Activated CD4-positive, alpha-beta memory T cell treated with anti-CD3 and anti-CD28 coated beads, Interleukin-2, amount 10 ng/mL, durations not matched to agents 7 days and 5 days (primary cell): ENCODE results near the gene CRADD. TPM values are rescaled to one million over a fixed set of nuclear protein-coding genes. Genes with fewer than 3 reads are reported as not detected.

ENCODE experiments used
- CTCF ChIA-PET: fragments of 350-600 bp; sonication (Branson Sonifier 250); formaldehyde crosslinking; loops from one replicate; lab custom pipeline; 2021; ENCODE audit warnings: antibody characterized with exemption, inconsistent platforms; lab: Charles Lee
- POLR2A ChIA-PET: fragments of 350-600 bp; sonication (Branson Sonifier 250); formaldehyde crosslinking; loops from one replicate; lab custom pipeline; 2021; ENCODE audit warnings: antibody characterized with exemption; lab: Charles Lee
- DNase-seq: peaks from one replicate; pipeline ENCODE4 v3.0.0-alpha.2; 2020
- H3K27ac Mint-ChIP-seq: one replicate; pipeline ENCODE4 v1.8.0; 2021; ENCODE audit warnings: mild to moderate bottlenecking, mixed read lengths
- H3K27me3 Mint-ChIP-seq: one replicate; pipeline ENCODE4 v1.8.0; 2021; ENCODE audit warnings: mixed read lengths
- H3K36me3 Mint-ChIP-seq: one replicate; pipeline ENCODE4 v1.8.0; 2021; ENCODE audit warnings: low read depth, mixed read lengths
- H3K4me1 Mint-ChIP-seq: one replicate; pipeline ENCODE4 v1.8.0; 2021; ENCODE audit warnings: mixed read lengths
- H3K4me3 Mint-ChIP-seq: one replicate; pipeline ENCODE4 v1.8.0; 2021; ENCODE audit warnings: mild to moderate bottlenecking, mixed read lengths
- H3K9me3 Mint-ChIP-seq: one replicate; pipeline ENCODE4 v1.8.0; 2021; ENCODE audit warnings: mixed read lengths
- total RNA-seq, 2 experiments: library from RNA; stranded (reverse); gene quantifications; one replicate each; pipeline ENCODE4 v1.2.3, GENCODE V29; 2021

CRADD gene
- total RNA-seq, 2 experiments from 2014 or later, result 12.7 to 14.1 TPM

GRCh38 chr12:93839064-93839463 is 161.9 kb downstream of the CRADD start:
- no peaks in the 10 kb centered on the region for H3K27me3 Mint-ChIP-seq
- no peak overlapping the region for H3K27ac Mint-ChIP-seq
- no peaks in the 10 kb centered on the region for H3K9me3 Mint-ChIP-seq
- H3K4me3 Mint-ChIP-seq, result no peak overlapping the region
- DNase-seq, result no peak
- peaks cover 5% of the 10 kb centered on the region for H3K36me3 Mint-ChIP-seq
- CTCF ChIA-PET, result interaction anchor here (1.3 kb wide), 1 partner anchor 10 kb away, joined by 3 read pairs; no protein-coding TSS in a partner anchor
- no peaks in the 10 kb centered on the region for H3K4me1 Mint-ChIP-seq
- POLR2A ChIA-PET, result interaction anchor here (1.3 kb wide), 1 partner anchor 12 kb away, joined by 3 read pairs; no protein-coding TSS in a partner anchor

- Mint-ChIP-seq H3K27ac (no peak overlapping the region), H3K4me1 (peaks cover 12% of the 10 kb centered on the region), H3K36me3 (peaks cover 19% of the 10 kb centered on the region), H3K9me3 (peaks cover 2% of the 10 kb centered on the region), H3K27me3 (no peaks in the 10 kb centered on the region), H3K4me3 (no peak overlapping the region)
- no peak for DNase-seq
- ChIA-PET POLR2A (no interaction called here), CTCF (no interaction called here)
Observed at GRCh38 chr12:93841671-93842070, 164.5 kb downstream of the CRADD start.

GRCh38 chr12:93844164-93844784 is 167.1 kb downstream of the CRADD start:
- H3K4me1 Mint-ChIP-seq, result peaks cover 36% of the 10 kb centered on the region
- CTCF ChIA-PET, result no interaction called here

GRCh38 chr12:93846936-93847516 is 169.9 kb downstream of the CRADD start:
- DNase-seq, result no peak
- peaks cover 36% of the 10 kb centered on the region for H3K36me3 Mint-ChIP-seq
- peak overlapping the region; percentile 89 for H3K27ac Mint-ChIP-seq
- no peaks in the 10 kb centered on the region for H3K27me3 Mint-ChIP-seq
- CTCF ChIA-PET, result no interaction called here
- H3K4me3 Mint-ChIP-seq, result peak overlapping the region; percentile 10
- H3K4me1 Mint-ChIP-seq, result peaks cover 60% of the 10 kb centered on the region
- POLR2A ChIA-PET, result no interaction called here
- H3K9me3 Mint-ChIP-seq, result peaks cover 15% of the 10 kb centered on the region

More at GRCh38 chr12:93844164-93844784, 167.1 kb downstream of the CRADD start:
- no peak overlapping the region for H3K27ac Mint-ChIP-seq
- H3K36me3 Mint-ChIP-seq, result peaks cover 33% of the 10 kb centered on the region
- POLR2A ChIA-PET, result no interaction called here
- DNase-seq, result no peak
- no peak overlapping the region for H3K4me3 Mint-ChIP-seq
- no peaks in the 10 kb centered on the region for H3K27me3 Mint-ChIP-seq
- H3K9me3 Mint-ChIP-seq, result peaks cover 12% of the 10 kb centered on the region

- ChIA-PET CTCF (interaction anchor here (1.0 kb wide), 1 partner anchor 253 kb away, joined by 3 read pairs; no protein-coding TSS in a partner anchor), POLR2A (interaction anchor here (0.9 to 1.8 kb wide), 2 partner anchors 63 to 278 kb away, joined by 3 to 6 read pairs; no protein-coding TSS in a partner anchor)
- H3K4me3 Mint-ChIP-seq, result peak overlapping the region; percentile 10
Observed at GRCh38 chr12:93847517-93848474, 170.6 kb downstream of the CRADD start.

GRCh38 chr12:93848523-93849101 is 171.4 kb downstream of the CRADD start:
- peaks cover 15% of the 10 kb centered on the region for H3K9me3 Mint-ChIP-seq
- H3K27ac Mint-ChIP-seq, result peak overlapping the region; percentile 89
- POLR2A ChIA-PET, result interaction anchor here (1.8 kb wide), 1 partner anchor 64 kb away, joined by 6 read pairs; no protein-coding TSS in a partner anchor
- peaks cover 72% of the 10 kb centered on the region for H3K4me1 Mint-ChIP-seq
- peaks cover 40% of the 10 kb centered on the region for H3K36me3 Mint-ChIP-seq
- H3K27me3 Mint-ChIP-seq, result no peaks in the 10 kb centered on the region
- CTCF ChIA-PET, result interaction anchor here (1.0 kb wide), 1 partner anchor 252 kb away, joined by 3 read pairs; no protein-coding TSS in a partner anchor
- no peak for DNase-seq
- no peak overlapping the region for H3K4me3 Mint-ChIP-seq

More at GRCh38 chr12:93847517-93848474, 170.6 kb downstream of the CRADD start:
- Mint-ChIP-seq H3K27me3 (no peaks in the 10 kb centered on the region), H3K36me3 (peaks cover 36% of the 10 kb centered on the region), H3K9me3 (peaks cover 15% of the 10 kb centered on the region), H3K4me1 (peaks cover 66% of the 10 kb centered on the region), H3K27ac (peak overlapping the region; percentile 89)
- DNase-seq, result no peak

- H3K27me3 Mint-ChIP-seq, result no peaks in the 10 kb centered on the region
- H3K4me3 Mint-ChIP-seq, result no peak overlapping the region
- H3K4me1 Mint-ChIP-seq, result peaks cover 82% of the 10 kb centered on the region
- peaks cover 35% of the 10 kb centered on the region for H3K36me3 Mint-ChIP-seq
- ChIA-PET POLR2A (no interaction called here), CTCF (no interaction called here)
- no peak for DNase-seq
- H3K27ac Mint-ChIP-seq, result no peak overlapping the region
- peaks cover 15% of the 10 kb centered on the region for H3K9me3 Mint-ChIP-seq
Observed at GRCh38 chr12:93849946-93850345, 172.8 kb downstream of the CRADD start.

- peaks cover 85% of the 10 kb centered on the region for H3K4me1 Mint-ChIP-seq
- CTCF ChIA-PET, result interaction anchor here (0.9 to 2.0 kb wide), 5 partner anchors 30 to 251 kb away, joined by 3 to 17 read pairs (median 3); no protein-coding TSS in a partner anchor
- peak overlapping the region; percentile 86 for H3K27ac Mint-ChIP-seq
- peak overlapping the region; percentile 27 for H3K4me3 Mint-ChIP-seq
- POLR2A ChIA-PET, result interaction anchor here (0.8 to 1.7 kb wide), 7 partner anchors 11 to 273 kb away, joined by 3 to 8 read pairs (median 3); partner anchors contain the start of gene CRADD
- H3K27me3 Mint-ChIP-seq, result no peaks in the 10 kb centered on the region
- H3K36me3 Mint-ChIP-seq, result peaks cover 32% of the 10 kb centered on the region
- no peak for DNase-seq
- H3K9me3 Mint-ChIP-seq, result peaks cover 13% of the 10 kb centered on the region
Observed at GRCh38 chr12:93850481-93851256, 173.5 kb downstream of the CRADD start.

GRCh38 chr12:93851257-93851671 is 174.1 kb downstream of the CRADD start:
- DNase-seq, result peak; percentile 85
- H3K27ac Mint-ChIP-seq, result peak overlapping the region; percentile 86
- CTCF ChIA-PET, result interaction anchor here (0.8 to 2.0 kb wide), 6 partner anchors 28 to 250 kb away, joined by 3 to 17 read pairs (median 3); no protein-coding TSS in a partner anchor
- POLR2A ChIA-PET, result interaction anchor here (0.8 to 1.7 kb wide), 7 partner anchors 12 to 272 kb away, joined by 3 to 8 read pairs (median 3); partner anchors contain the start of gene CRADD
- H3K4me1 Mint-ChIP-seq, result peaks cover 85% of the 10 kb centered on the region
- H3K27me3 Mint-ChIP-seq, result no peaks in the 10 kb centered on the region
- peaks cover 13% of the 10 kb centered on the region for H3K9me3 Mint-ChIP-seq
- H3K4me3 Mint-ChIP-seq, result peak overlapping the region; percentile 27
- peaks cover 30% of the 10 kb centered on the region for H3K36me3 Mint-ChIP-seq

- Mint-ChIP-seq H3K27me3 (no peaks in the 10 kb centered on the region), H3K4me1 (peaks cover 81% of the 10 kb centered on the region), H3K9me3 (peaks cover 13% of the 10 kb centered on the region), H3K27ac (no peak overlapping the region), H3K4me3 (no peak overlapping the region), H3K36me3 (peaks cover 27% of the 10 kb centered on the region)
- ChIA-PET CTCF (interaction anchor here (0.8 to 2.0 kb wide), 3 partner anchors 28 to 249 kb away, joined by 3 to 17 read pairs (median 9); no protein-coding TSS in a partner anchor), POLR2A (interaction anchor here (1.0 kb wide), 1 partner anchor 281 kb away, joined by 3 read pairs; no protein-coding TSS in a partner anchor)
- DNase-seq, result no peak
Observed at GRCh38 chr12:93852173-93852591, 175.0 kb downstream of the CRADD start.
